Measurements from ENCODE around the gene PRUNE2.
"Not testable (repeated sequence)": the region's sequence is repeated elsewhere in the genome, so short reads cannot be mapped to it uniquely, and the experiment has no call there.

PRUNE2 gene

GRCh38 chr9:76688471-76689238 lies 217.3 kb downstream of the PRUNE2 start:
- no peak for DNase-seq

- no peak for DNase-seq
These were observed 218.0 kb downstream of the PRUNE2 start for GRCh38 chr9:76687861-76688391.

- no peak for DNase-seq
These were observed 219.2 kb downstream of the PRUNE2 start for GRCh38 chr9:76686756-76687155.

- DNase-seq: no peak
These were observed 221.7 kb downstream of the PRUNE2 start for GRCh38 chr9:76684213-76684612.

GRCh38 chr9:76681556-76681955 lies 224.4 kb downstream of the PRUNE2 start:
- DNase-seq: no peak

GRCh38 chr9:76680716-76681425 lies 225.0 kb downstream of the PRUNE2 start:
- no peak for DNase-seq

- DNase-seq: peak; percentile 67
These were observed 228.3 kb downstream of the PRUNE2 start for GRCh38 chr9:76677481-76678055.

- peak; percentile 90 for DNase-seq
These were observed 229.1 kb downstream of the PRUNE2 start for GRCh38 chr9:76676857-76677256.

- no peak for DNase-seq
These were observed 238.4 kb downstream of the PRUNE2 start for GRCh38 chr9:76667521-76667957.

GRCh38 chr9:76665966-76666365 lies 239.9 kb downstream of the PRUNE2 start:
- not testable (repeated sequence) for DNase-seq

GRCh38 chr9:76665458-76665857 lies 240.5 kb downstream of the PRUNE2 start:
- DNase-seq: no peak

- no peak for DNase-seq
These were observed 241.8 kb downstream of the PRUNE2 start for GRCh38 chr9:76664120-76664519.

- DNase-seq: peak; percentile 30
These were observed 243.2 kb downstream of the PRUNE2 start for GRCh38 chr9:76662476-76663281.

- DNase-seq: peak; percentile 10
These were observed 247.2 kb downstream of the PRUNE2 start for GRCh38 chr9:76658510-76659231.

GRCh38 chr9:76657265-76657664 lies 248.6 kb downstream of the PRUNE2 start:
- no peak for DNase-seq

- no peak for DNase-seq
These were observed 249.9 kb downstream of the PRUNE2 start for GRCh38 chr9:76655971-76656370.

- no peak for DNase-seq
These were observed 250.8 kb downstream of the PRUNE2 start for GRCh38 chr9:76655121-76655541.

- DNase-seq: no peak
These were observed 251.3 kb downstream of the PRUNE2 start for GRCh38 chr9:76654575-76654974.

GRCh38 chr9:76654051-76654461 lies 251.9 kb downstream of the PRUNE2 start:
- no peak for DNase-seq

- DNase-seq: no peak
These were observed 253.0 kb downstream of the PRUNE2 start for GRCh38 chr9:76652894-76653293.

- DNase-seq: no peak
These were observed 254.7 kb downstream of the PRUNE2 start for GRCh38 chr9:76651119-76651705.

- no peak for DNase-seq
These were observed 255.2 kb downstream of the PRUNE2 start for GRCh38 chr9:76650692-76651091.
